Smooth muscle cell (in vitro differentiated cells): ENCODE measurements around the gene CMA1. TPM values are rescaled to one million over a fixed set of nuclear protein-coding genes. Genes with fewer than 3 reads are reported as not detected.

Experiments
- DNase-seq: peaks from one replicate; lab custom pipeline; 2025; ENCODE audit not compliant: unreplicated experiment; lab: John Stamatoyannopoulos, UW
- H2AFZ ChIP-seq: fragments of 200-600 bp; sonication (generic); 2 replicates; pipeline ENCODE4 v1.6.0; 2016; ENCODE audit warnings: antibody characterized with exemption, low read depth, mild to moderate bottlenecking
- H3F3A ChIP-seq: fragments of 200-600 bp; sonication (generic); 2 replicates; pipeline ENCODE4 v1.6.0; 2017; ENCODE audit warnings: antibody characterized with exemption, low read depth
- H3K27ac ChIP-seq: fragments of 200-600 bp; sonication (generic); 2 replicates; pipeline ENCODE4 v1.5.1; 2016; ENCODE audit warnings: low read depth, mild to moderate bottlenecking
- H3K27me3 ChIP-seq: fragments of 200-600 bp; sonication (generic); 2 replicates; pipeline ENCODE4 v1.6.1; 2016; ENCODE audit warnings: low read depth, mild to moderate bottlenecking
- H3K36me3 ChIP-seq: fragments of 200-600 bp; sonication (generic); 2 replicates; pipeline ENCODE4 v1.5.1; 2016; ENCODE audit warnings: low read depth
- H3K4me1 ChIP-seq: fragments of 200-600 bp; sonication (generic); 2 replicates; pipeline ENCODE4 v1.5.1; 2016; ENCODE audit warnings: low read depth
- H3K4me2 ChIP-seq: fragments of 200-600 bp; sonication (generic); 2 replicates; pipeline ENCODE4 v1.6.0; 2016; ENCODE audit warnings: mild to moderate bottlenecking
- H3K4me3 ChIP-seq: fragments of 200-600 bp; sonication (generic); 2 replicates; pipeline ENCODE4 v1.5.1; 2016; ENCODE audit warnings: mild to moderate bottlenecking
- H3K79me2 ChIP-seq: fragments of 200-600 bp; sonication (generic); 2 replicates; pipeline ENCODE4 v1.6.0; 2016; ENCODE audit warnings: low read depth, mild to moderate bottlenecking
- H3K9ac ChIP-seq: fragments of 200-600 bp; sonication (generic); 2 replicates; pipeline ENCODE4 v1.6.0; 2016; ENCODE audit warnings: low read depth
- H3K9me3 ChIP-seq: fragments of 200-600 bp; sonication (generic); replicated peaks from 2 replicates; pipeline ENCODE4 v1.5.1; 2016; ENCODE audit warnings: low read depth
- H4K20me1 ChIP-seq: fragments of 200-600 bp; sonication (generic); 2 replicates; pipeline ENCODE4 v1.6.0; 2016; ENCODE audit warnings: low read depth
- CTCF ChIP-seq: fragments of 200-600 bp; sonication (generic); IDR thresholded peaks from 2 replicates; pipeline ENCODE4 v1.5.1; 2017; ENCODE audit warnings: borderline replicate concordance, mild to moderate bottlenecking, antibody characterized with exemption; ENCODE audit not compliant: insufficient read depth, poor library complexity, severe bottlenecking
- WGBS: methylation state at CpG from one replicate; pipeline ENCODE4 v1.1.7; 2016; ENCODE audit warnings: low lambda C conversion rate; 5-methylcytosine and 5-hydroxymethylcytosine counted together
- polyA plus RNA-seq: library from polyadenylated mRNA; unstranded; fragments of >200 nt; fragmentation: Nextera tagmentation; extraction: Ambion mirVana; gene quantifications from 2 replicates; pipeline ENCODE4 v1.2.1, GENCODE V29; 2016
- total RNA-seq: library from RNA; depleted of rRNA; stranded (reverse); fragments of >200 nt; gene quantifications from 2 replicates; pipeline ENCODE4 v1.2.3, GENCODE V29; 2014

Gene CMA1
- total and polyA plus RNA-seq, 2 experiments from 2014 or later = not detected

- no peaks in the 10 kb centered on the region for H3K36me3 ChIP-seq
- no peak overlapping the region for H3K27ac ChIP-seq
- no peaks in the 10 kb centered on the region for H3K9me3 ChIP-seq
- no peak overlapping the region for H3K4me3 ChIP-seq
- H4K20me1 ChIP-seq = no peaks in the 10 kb centered on the region
- WGBS = 82% methylated on average over 1 of the region's 1 CpG
- H3K4me2 ChIP-seq = no peak overlapping the region
- no peaks in the 10 kb centered on the region for H3F3A ChIP-seq
- no peak for DNase-seq
- no peaks in the 10 kb centered on the region for H3K79me2 ChIP-seq
- H3K4me1 ChIP-seq = no peaks in the 10 kb centered on the region
- H3K27me3 ChIP-seq = no peaks in the 10 kb centered on the region
- no peak for TF ChIP-seq CTCF
- no peak overlapping the region for H2AFZ ChIP-seq
- H3K9ac ChIP-seq = no peak overlapping the region
These were observed 6.1 kb upstream of the CMA1 start for GRCh38 chr14:24514209-24514608.

GRCh38 chr14:24513009-24513408, 4.9 kb upstream of the CMA1 start:
- no peak for DNase-seq
- H3K27me3 ChIP-seq = no peaks in the 10 kb centered on the region
- H2AFZ ChIP-seq = no peak overlapping the region
- no peak overlapping the region for H3K9ac ChIP-seq
- H3F3A ChIP-seq = no peaks in the 10 kb centered on the region
- 25% methylated on average over 2 of the region's 2 CpGs for WGBS
- no peak overlapping the region for H3K4me2 ChIP-seq
- H3K36me3 ChIP-seq = no peaks in the 10 kb centered on the region
- no peaks in the 10 kb centered on the region for H3K9me3 ChIP-seq
- no peaks in the 10 kb centered on the region for H3K79me2 ChIP-seq
- no peak for TF ChIP-seq CTCF
- no peak overlapping the region for H3K4me3 ChIP-seq
- H3K27ac ChIP-seq = no peak overlapping the region
- no peaks in the 10 kb centered on the region for H4K20me1 ChIP-seq
- no peaks in the 10 kb centered on the region for H3K4me1 ChIP-seq

GRCh38 chr14:24506443-24506842, 1.6 kb downstream of the CMA1 start:
- Histone ChIP-seq H3F3A (no peaks in the 10 kb centered on the region), H3K27me3 (no peaks in the 10 kb centered on the region), H3K4me2 (no peak overlapping the region), H4K20me1 (no peaks in the 10 kb centered on the region), H3K9me3 (no peaks in the 10 kb centered on the region), H3K79me2 (no peaks in the 10 kb centered on the region), H3K9ac (no peak overlapping the region), H3K4me1 (no peaks in the 10 kb centered on the region), H3K36me3 (no peaks in the 10 kb centered on the region), H2AFZ (no peak overlapping the region), H3K4me3 (no peak overlapping the region), H3K27ac (no peak overlapping the region)
- whole genome bisulfite sequencing = 82% methylated on average over 6 of the region's 6 CpGs
- DNase-seq = no peak
- no peak for TF ChIP-seq CTCF

DNA sequence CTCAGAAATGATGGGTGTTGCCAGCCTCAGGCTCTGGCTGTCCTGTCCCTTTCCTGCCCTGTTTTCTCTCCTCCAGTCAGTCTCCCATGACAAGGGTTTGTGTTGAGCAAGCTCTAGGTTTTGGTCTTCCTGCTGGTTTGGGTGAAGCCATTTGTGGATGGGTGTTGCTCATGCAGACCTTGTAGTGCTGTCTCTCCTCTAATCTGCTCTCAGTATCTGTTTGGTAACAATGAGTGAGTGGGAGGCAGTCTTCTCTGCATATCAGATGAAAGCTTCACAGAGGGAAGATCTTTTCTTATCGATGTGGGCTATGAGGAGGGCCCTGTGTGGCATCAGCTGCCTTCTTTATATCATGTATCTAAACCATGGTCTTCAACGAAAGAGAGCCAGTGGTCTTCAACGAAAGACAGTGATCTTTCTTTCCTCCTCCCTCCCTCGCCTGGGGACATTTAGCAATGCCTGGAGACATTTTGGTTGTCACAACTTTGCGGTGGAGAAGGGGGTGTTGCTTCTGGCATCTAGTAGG, 3.6 kb downstream of the CMA1 start:
- whole genome bisulfite sequencing = 62% methylated on average over 5 of the region's 5 CpGs

More for the DNA sequence above, 3.6 kb downstream of the CMA1 start:
- Histone ChIP-seq H3F3A (no peaks in the 10 kb centered on the region), H4K20me1 (no peaks in the 10 kb centered on the region), H2AFZ (no peak overlapping the region), H3K9me3 (no peaks in the 10 kb centered on the region), H3K27me3 (no peaks in the 10 kb centered on the region), H3K4me2 (no peak overlapping the region), H3K36me3 (no peaks in the 10 kb centered on the region), H3K27ac (no peak overlapping the region), H3K4me1 (no peaks in the 10 kb centered on the region), H3K79me2 (no peaks in the 10 kb centered on the region), H3K4me3 (no peak overlapping the region), H3K9ac (no peak overlapping the region)
- no peak for DNase-seq
- no peak for TF ChIP-seq CTCF
